Stimulated activated CD4-positive, alpha-beta T cell treated with anti-CD3 and anti-CD28 coated beads, Interleukin-1b, Interleukin-23, amount 100 ng/mL, for 4 hours (primary cell): ENCODE results near the gene CISD3.

ENCODE experiments used
- DNase-seq, 2 donors: peaks; one replicate each; pipeline ENCODE4 v3.0.0-alpha.2; 2020; ENCODE audit warnings: low read depth in 2 of 2

The CISD3 gene, protein sequence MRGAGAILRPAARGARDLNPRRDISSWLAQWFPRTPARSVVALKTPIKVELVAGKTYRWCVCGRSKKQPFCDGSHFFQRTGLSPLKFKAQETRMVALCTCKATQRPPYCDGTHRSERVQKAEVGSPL

GRCh38 chr17:38729886-38730525 is at the start of gene CISD3:
Gene CISD3 (plus strand): TSS chr17:38730341. CDS start chr17:38730359, 18 bp downstream.
- DNase-seq: peak; percentile 78 to 83

- no peak for DNase-seq
Measured at GRCh38 chr17:38681096-38681495, 49.0 kb upstream of the CISD3 start.

- DNase-seq: no peak
Measured at GRCh38 chr17:38685491-38685890, 44.6 kb upstream of the CISD3 start.

GRCh38 chr17:38687286-38687685 is 42.9 kb upstream of the CISD3 start:
- no peak for DNase-seq

DNA sequence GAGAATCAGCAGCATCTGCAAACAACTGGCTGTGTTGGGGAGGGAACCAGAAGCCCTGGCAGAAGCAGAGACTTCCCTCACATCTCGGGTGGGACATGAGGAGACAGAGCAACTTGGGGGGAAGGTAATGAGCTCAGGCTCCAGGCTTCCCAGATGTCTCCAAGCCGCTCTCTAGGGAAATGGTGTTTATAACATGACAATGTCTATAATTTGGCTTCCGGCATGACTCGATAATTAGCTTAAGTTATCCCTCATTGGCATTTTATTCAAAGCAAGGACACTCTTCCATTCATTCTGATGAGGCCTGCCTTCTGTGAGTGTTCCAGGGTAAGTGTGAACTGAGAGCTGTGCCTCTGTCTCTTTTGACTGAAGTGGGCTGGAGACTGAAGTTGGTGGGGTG is 39.8 kb upstream of the CISD3 start:
- DNase-seq: no peak

DNA sequence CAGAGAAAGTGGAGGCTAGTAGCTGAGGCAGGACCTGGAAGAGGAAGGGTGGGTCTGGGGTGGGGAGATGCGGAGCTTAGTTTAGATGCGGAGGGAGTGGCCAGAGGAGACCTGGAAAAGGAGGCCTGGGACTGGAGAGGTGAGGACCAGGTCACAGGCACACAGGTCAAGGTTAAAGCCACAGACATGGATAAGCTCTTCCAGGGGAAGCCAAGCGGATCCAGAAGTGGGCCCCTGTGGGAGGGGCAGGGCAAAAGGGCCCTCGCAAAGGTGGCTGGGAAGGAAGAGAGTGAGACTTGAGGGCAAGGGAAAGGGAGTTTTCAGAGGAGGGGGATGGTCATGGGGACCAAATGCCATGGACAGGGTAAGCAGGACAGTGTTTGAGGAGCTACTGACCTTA is 39.0 kb upstream of the CISD3 start:
- DNase-seq: no peak

DNA sequence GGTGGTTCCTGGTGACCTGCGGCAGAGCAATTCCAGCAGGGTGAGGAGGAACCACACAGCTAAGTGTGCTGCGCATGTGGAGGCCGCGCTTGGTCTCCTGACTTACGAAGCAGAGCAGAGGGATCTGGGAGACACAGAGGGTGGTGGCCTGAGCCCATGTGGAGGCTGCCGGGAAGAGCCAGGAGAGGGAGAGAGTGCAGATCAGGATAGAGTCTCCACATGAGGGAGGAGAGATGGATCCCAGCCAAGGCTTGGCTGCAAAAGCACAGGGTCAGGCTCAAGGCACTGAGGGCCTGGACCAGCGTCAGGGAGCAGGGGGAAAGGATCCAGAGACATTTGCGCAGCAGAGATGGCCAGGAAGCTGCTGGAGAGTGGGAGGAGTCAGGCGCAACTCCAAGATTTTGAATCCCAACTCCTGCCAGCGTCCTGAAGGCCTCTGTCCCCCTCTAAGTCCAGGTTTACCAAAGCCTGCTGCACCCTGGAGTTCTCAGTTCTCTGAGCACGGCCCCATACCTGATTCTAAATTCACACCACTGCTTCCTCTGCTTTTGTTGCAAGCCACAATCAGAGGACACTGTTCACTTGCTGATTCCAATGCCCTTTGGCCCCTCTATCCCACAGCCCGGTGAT is 36.3 kb upstream of the CISD3 start:
- no peak for DNase-seq

DNA sequence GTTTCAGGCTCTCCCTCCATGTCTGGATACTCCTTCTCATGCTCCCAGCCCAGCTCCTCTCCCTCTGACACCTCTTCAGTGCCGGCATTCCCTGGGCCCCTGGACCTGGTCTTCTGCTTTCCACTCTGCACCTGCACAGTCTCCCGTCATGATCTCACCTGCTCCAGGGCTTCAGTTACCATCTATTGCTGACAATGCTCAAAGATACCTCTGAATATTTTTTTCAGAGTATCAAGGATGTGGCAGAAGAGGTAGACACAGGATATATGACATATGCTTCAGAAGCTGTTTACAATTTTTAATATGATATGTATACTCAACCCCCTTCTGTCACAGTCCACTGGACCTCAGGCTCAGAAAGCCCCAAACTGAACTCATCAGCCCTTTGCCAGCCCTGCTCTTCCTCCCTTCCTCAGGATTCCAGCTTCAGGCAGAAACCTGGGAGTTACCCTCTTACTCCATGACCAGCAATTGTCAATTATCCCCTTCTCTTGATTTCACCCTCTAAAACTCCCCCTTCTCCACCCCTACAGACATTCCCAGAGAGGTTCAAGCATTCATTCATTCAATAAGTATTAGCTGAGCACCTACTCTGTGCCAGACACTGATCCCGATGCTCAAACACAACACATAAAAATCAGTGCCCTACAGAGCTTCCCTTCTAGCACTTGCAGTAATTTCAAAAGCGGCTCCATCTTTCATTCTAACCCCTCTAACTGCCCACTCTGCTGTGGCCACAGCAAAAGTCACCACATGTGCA is 32.9 kb upstream of the CISD3 start:
- DNase-seq: no peak

DNA sequence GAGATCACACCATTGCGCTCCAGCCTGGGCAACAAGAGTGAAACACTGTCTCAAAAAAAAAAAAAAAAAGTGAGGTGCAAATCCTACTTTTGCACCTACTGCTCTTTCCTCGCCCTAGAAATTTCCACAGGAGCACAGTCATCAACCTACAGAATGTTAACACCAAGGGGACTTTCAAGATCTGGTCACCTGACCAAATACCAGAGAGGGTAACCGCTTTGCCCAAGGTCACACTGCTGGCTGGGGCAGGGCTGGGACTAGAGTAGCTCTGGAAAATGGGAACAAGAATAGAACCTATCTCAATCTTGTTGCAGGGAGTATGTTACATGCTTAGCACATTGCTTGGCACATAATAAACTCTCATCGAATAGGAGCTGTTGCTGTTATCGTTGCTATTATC is 31.4 kb upstream of the CISD3 start:
- no peak for DNase-seq

DNA sequence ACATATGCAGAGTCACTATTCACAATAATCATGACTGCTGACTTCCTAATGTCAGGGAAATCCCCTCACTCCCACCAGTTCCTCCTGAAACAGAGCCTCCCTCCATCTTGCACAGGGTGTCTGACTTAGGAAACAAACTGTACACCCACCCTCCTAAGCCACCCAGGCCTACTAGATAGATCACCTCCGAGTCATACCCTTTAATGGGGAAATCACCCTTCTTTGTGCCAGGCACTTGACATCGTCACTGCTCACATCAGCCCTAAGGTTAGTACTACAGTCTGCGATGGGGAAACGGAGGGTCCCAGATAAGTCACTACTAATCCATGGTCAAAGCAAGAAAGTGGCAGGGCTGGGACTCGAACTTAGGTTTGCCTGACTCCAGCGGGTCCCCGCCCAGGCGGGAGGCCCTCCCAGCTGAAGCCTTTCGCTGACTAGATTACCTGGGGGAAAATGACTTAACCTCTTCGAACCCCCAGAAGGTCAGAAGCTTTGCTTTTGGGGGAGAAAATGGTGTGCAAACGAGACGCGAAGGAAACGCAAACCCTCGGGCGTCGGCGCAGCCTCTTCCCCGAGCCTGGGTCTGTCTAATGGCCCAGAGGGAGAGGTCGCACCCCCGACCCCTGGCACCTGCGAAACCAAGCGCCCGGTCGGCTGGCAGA is 28.5 kb upstream of the CISD3 start:
- DNase-seq: peak; percentile 70 to 77

DNA sequence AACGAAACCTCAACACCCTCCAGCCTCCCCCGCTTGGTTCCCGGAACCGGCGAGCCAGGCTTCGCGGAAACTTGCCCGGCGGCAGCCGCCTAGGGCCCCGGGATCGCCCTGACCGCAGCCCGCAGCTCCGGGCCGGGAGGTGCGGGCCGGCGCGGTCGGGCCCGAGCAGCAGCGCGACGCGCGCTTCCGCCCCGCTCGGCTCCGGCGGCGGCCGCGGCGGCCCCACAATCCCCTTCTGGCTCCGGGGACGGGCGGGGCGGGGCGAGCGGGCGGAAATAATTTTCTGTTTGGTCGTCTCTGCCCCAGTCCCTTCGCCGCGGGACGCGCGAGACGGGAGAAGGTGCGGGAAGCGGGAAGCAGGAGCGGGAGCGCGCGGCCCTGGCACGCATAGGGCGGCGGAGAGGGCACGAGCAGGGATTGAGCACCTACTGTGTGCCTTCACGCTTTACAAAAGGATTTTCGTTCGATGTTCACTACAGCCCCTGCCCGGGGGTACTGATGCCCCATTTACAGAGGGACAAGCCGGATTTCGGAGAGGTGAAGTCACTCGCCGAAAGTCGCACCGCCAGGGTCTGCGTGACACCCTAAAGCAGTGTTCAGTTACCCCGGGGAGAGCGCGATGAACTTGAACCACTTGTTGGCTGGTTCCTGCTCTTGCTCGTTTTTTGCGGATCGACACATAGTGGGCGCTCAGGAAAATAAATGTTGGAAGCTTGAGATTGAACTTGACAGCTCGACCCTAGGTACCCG is 27.8 kb upstream of the CISD3 start:
- peak; percentile 74 to 75 for DNase-seq

- peak; percentile 32 to 33 for DNase-seq
Measured at GRCh38 chr17:38702916-38703741, 27.0 kb upstream of the CISD3 start.

- peak; percentile 78 to 88 for DNase-seq
Measured at GRCh38 chr17:38703742-38704605, 26.2 kb upstream of the CISD3 start.

- DNase-seq: peak; percentile 81 to 86
Measured at GRCh38 chr17:38704606-38705522, 25.3 kb upstream of the CISD3 start, which contains the start of gene MLLT6. Gene MLLT6 (plus strand): TSS chr17:38705273. CDS start chr17:38705633, 360 bp downstream.

DNA sequence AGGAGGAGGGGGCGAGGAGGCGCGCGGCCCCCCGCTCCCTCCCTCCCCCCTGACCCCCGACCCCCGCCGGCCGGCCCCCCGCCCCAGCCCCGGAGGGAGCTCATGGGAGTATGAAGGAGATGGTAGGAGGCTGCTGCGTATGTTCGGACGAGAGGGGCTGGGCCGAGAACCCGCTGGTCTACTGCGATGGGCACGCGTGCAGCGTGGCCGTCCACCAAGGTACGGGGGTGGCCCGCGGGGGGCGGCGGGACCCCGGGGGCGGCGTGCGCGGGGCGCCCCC is 24.7 kb upstream of the CISD3 start:
- DNase-seq: no peak

- DNase-seq: peak; percentile 33 to 58
Measured at GRCh38 chr17:38705803-38706504, 24.2 kb upstream of the CISD3 start.

- DNase-seq: peak; percentile 32 to 48
Measured at GRCh38 chr17:38706505-38707216, 23.5 kb upstream of the CISD3 start.
